Endothelial cell of umbilical vein (primary cell): Measurements from ENCODE around the gene CCDC38.

Source experiments
- CTCF ChIP-seq, 2 donors: IDR thresholded peaks; 1 replicate in 1 of 2; 2 replicates in 1 of 2; pipeline ENCODE4 v1.5.1; 2011; ENCODE audit warnings: low read length in 2 of 2, mild to moderate bottlenecking in 2 of 2, moderate library complexity in 2 of 2, control low read depth in 1 of 2, inconsistent platforms in 1 of 2, low read depth in 1 of 2; ENCODE audit not compliant: insufficient read depth in 1 of 2; ENCODE audit errors: extremely low read depth in 1 of 2
- EZH2 ChIP-seq: IDR thresholded peaks from 2 replicates; pipeline ENCODE4 v1.6.1; 2012; ENCODE audit warnings: borderline replicate concordance, low read depth, mild to moderate bottlenecking, moderate library complexity, low read length, inconsistent platforms; ENCODE audit not compliant: severe bottlenecking
- MYC ChIP-seq: IDR thresholded peaks from one replicate; pipeline ENCODE4 v1.6.1; 2011; ENCODE audit warnings: mild to moderate bottlenecking, low read depth, low read length
- POLR2A ChIP-seq: IDR thresholded peaks from 2 replicates; pipeline ENCODE4 v1.6.1; 2012; ENCODE audit warnings: low read depth, mild to moderate bottlenecking, control low read depth, low read length

DNA sequence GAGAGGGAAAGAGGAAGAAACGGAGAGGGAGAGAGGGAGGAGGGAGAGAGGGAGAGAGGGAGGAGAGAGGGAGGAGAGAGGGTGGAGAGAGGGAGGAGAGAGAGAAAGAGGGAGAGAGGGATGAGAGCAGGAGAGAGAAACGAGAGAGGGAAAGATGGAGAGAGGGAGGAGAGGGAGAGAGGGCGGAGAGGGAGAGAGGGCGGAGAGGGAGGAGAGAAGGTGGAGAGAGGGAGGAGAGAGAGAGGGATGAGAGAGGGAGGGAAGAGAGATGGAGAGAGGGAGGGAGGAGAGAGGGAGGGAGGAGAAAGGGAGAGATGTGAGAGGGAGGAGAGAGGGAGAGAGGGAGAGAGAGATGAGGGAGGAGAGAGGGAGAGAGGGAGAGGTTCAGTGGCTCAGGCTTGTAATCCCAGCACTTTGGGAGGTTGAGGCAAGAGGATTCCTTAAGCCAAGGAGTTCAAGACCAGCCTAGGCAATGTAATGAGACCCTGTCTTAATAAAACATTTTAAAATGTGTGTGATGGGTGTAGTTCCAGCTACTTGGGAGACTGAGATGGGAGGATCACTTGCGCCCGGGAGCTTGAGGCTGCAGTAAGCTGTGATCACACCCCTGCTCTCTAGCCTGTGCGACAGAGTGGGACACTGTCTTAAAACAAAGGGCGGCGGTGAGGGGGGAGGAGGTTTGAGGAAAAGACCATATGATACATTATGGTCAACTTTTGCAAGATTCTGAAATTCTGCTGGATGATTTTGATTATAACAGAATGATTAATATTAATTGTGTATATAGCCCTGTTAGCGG is 105.0 kb downstream of the CCDC38 start:
- TF ChIP-seq CTCF (IDR thresholded peaks at IDR 0.05; ENCODE audit: extremely low read depth in 1 of 2, insufficient read depth in 1 of 2, low read depth in 1 of 2, low read length in 2 of 2) (no peak), MYC (no peak), POLR2A (no peak), EZH2 (no peak)
